Mesendoderm (in vitro differentiated cells): Measurements from ENCODE around the gene ZSWIM3.

Source experiments
- DNase-seq: peaks from one replicate; pipeline ENCODE4 v3.0.0; 2013
- H2AK5ac ChIP-seq: 2 replicates; pipeline ENCODE4 v1.6.1; 2013; ENCODE audit warnings: low read length, inconsistent platforms
- H2BK120ac ChIP-seq: 2 replicates; pipeline ENCODE4 v1.6.1; 2013; ENCODE audit warnings: low read depth, mild to moderate bottlenecking, low read length, moderate library complexity, mixed read lengths
- H2BK15ac ChIP-seq: replicated peaks from 2 replicates; pipeline ENCODE4 v1.6.1; 2013; ENCODE audit warnings: low read depth, mild to moderate bottlenecking, moderate library complexity
- H2BK5ac ChIP-seq: 2 replicates; pipeline ENCODE4 v1.6.1; 2013; ENCODE audit warnings: low read length, inconsistent platforms
- H3K18ac ChIP-seq: 2 replicates; pipeline ENCODE4 v1.6.1; 2013; ENCODE audit warnings: mild to moderate bottlenecking, low read length, mixed read lengths
- H3K23ac ChIP-seq: one replicate; pipeline ENCODE4 v1.6.1; 2013; ENCODE audit warnings: low read length
- H3K27ac ChIP-seq: 2 replicates; pipeline ENCODE4 v1.5.1; 2013; ENCODE audit warnings: low read depth, mild to moderate bottlenecking, inconsistent platforms, low read length, moderate library complexity
- H3K27me3 ChIP-seq: 2 replicates; pipeline ENCODE4 v1.6.1; 2013; ENCODE audit warnings: low read length, control low read depth, mild to moderate bottlenecking, inconsistent platforms; ENCODE audit not compliant: insufficient read depth, poor library complexity
- H3K36me3 ChIP-seq: 2 replicates; pipeline ENCODE4 v1.6.1; 2013; ENCODE audit warnings: low read length, inconsistent platforms; ENCODE audit not compliant: control insufficient read depth, insufficient read depth
- H3K4ac ChIP-seq: one replicate; pipeline ENCODE4 v1.6.1; 2013; ENCODE audit warnings: low read depth, mild to moderate bottlenecking, low read length, moderate library complexity
- H3K4me1 ChIP-seq: 2 replicates; pipeline ENCODE4 v1.6.1; 2013; ENCODE audit warnings: low read depth, low read length, inconsistent platforms; ENCODE audit not compliant: control insufficient read depth
- H3K4me2 ChIP-seq: 2 replicates; pipeline ENCODE4 v1.6.1; 2013; ENCODE audit warnings: low read length
- H3K4me3 ChIP-seq: 2 replicates; pipeline ENCODE4 v1.5.1; 2013; ENCODE audit warnings: mild to moderate bottlenecking, low read length
- H3K56ac ChIP-seq: one replicate; pipeline ENCODE4 v1.6.1; 2013; ENCODE audit warnings: low read length
- H3K79me1 ChIP-seq: 2 replicates; pipeline ENCODE4 v1.6.1; 2013; ENCODE audit warnings: low read length, inconsistent platforms
- H3K79me2 ChIP-seq: 2 replicates; pipeline ENCODE4 v1.6.1; 2013; ENCODE audit warnings: mild to moderate bottlenecking, low read length; ENCODE audit not compliant: control insufficient read depth, insufficient read depth
- H3K9ac ChIP-seq: 2 replicates; pipeline ENCODE4 v1.6.1; 2013; ENCODE audit warnings: low read length, inconsistent platforms
- H4K5ac ChIP-seq: one replicate; pipeline ENCODE4 v1.6.1; 2013; ENCODE audit warnings: low read length
- H4K8ac ChIP-seq: one replicate; pipeline ENCODE4 v1.6.1; 2013; ENCODE audit warnings: low read depth, mild to moderate bottlenecking, control low read depth, low read length, moderate library complexity
- WGBS: extraction: QIAGEN DNeasy Blood & Tissue Kit; methylation state at CpG from one replicate; pipeline ENCODE4 v1.1.7; 2013; ENCODE audit warnings: low lambda C conversion rate, missing lambda C conversion rate; ENCODE audit not compliant: insufficient coverage; ENCODE audit errors: extremely low coverage; 5-methylcytosine and 5-hydroxymethylcytosine counted together

ZSWIM3 gene

DNA sequence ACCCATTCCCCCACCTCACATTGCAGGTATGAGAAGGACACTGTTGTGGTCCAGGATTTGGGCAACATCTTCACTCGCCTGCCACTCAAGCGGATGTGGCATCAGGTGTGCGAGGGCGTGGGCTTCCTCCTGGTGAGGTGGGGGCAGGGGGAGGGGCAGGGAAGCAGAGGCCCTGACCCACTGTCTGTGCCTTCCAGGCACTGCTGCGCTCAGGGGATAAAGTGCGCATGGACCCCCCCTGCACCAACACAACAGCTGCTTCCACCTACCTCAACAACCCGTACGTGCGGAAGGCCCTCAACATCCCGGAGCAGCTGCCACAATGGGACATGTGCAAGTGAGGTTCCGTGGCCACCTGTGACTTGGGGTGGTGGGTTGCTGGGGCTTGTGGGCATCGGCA, 37.4 kb downstream of the ZSWIM3 start:
- H3K4ac ChIP-seq, result no peak overlapping the region
- no peak overlapping the region for H2BK120ac ChIP-seq
- no peak overlapping the region for H4K5ac ChIP-seq
- no peak overlapping the region for H3K27ac ChIP-seq
- no peak overlapping the region for H4K8ac ChIP-seq
- no peak overlapping the region for H2BK15ac ChIP-seq
- no peaks in the 10 kb centered on the region for H3K27me3 ChIP-seq
- DNase-seq, result no peak
- H3K4me3 ChIP-seq, result no peak overlapping the region
- no peak overlapping the region for H3K23ac ChIP-seq
- WGBS, result no CpG with 5 or more reads among the region's 12 CpGs
- H3K4me1 ChIP-seq, result no peaks in the 10 kb centered on the region
- no peak overlapping the region for H3K9ac ChIP-seq
- no peaks in the 10 kb centered on the region for H3K79me1 ChIP-seq
- H3K56ac ChIP-seq, result no peak overlapping the region
- no peak overlapping the region for H2BK5ac ChIP-seq
- no peak overlapping the region for H3K18ac ChIP-seq
- no peaks in the 10 kb centered on the region for H3K79me2 ChIP-seq
- peaks cover 2% of the 10 kb centered on the region for H3K36me3 ChIP-seq
- no peak overlapping the region for H3K4me2 ChIP-seq
- no peak overlapping the region for H2AK5ac ChIP-seq

DNA sequence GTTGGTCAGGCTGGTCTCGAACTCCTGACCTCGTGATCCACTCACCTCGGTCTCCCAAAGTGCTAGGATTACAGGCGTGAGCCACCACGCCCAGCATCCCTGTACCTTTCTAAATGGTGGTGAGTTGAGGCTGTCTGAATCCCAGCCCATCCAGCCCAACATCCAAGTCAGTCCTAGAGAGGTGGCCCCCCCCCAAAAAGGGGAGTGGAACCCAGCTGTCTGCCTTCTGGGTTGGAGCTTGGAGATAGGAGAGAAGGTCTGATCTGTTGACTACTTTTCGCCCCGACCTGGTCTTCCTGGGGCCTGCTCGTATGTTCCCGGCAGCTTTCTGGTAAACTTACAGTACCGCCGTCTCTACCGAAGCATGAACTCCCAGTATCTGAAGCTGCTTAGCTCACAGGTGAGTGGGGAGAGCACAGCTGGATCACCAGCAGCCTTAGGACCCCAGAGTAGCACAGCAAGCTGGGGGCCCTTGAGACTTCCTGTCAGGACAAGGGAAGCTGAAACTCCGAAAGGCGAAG, 39.3 kb downstream of the ZSWIM3 start:
- H3K56ac ChIP-seq, result no peak overlapping the region
- H3K23ac ChIP-seq, result no peak overlapping the region
- WGBS, result no CpG with 5 or more reads among the region's 14 CpGs
- no peak overlapping the region for H2BK5ac ChIP-seq
- H3K4me2 ChIP-seq, result no peak overlapping the region
- H3K27me3 ChIP-seq, result no peaks in the 10 kb centered on the region
- no peaks in the 10 kb centered on the region for H3K79me2 ChIP-seq
- no peak overlapping the region for H4K8ac ChIP-seq
- H2AK5ac ChIP-seq, result no peak overlapping the region
- H3K36me3 ChIP-seq, result peaks cover 4% of the 10 kb centered on the region
- H3K4me3 ChIP-seq, result no peak overlapping the region
- no peak overlapping the region for H3K18ac ChIP-seq
- H2BK120ac ChIP-seq, result no peak overlapping the region
- no peak overlapping the region for H2BK15ac ChIP-seq
- H3K4me1 ChIP-seq, result no peaks in the 10 kb centered on the region
- no peak overlapping the region for H3K27ac ChIP-seq
- H4K5ac ChIP-seq, result no peak overlapping the region
- no peak overlapping the region for H3K9ac ChIP-seq
- no peaks in the 10 kb centered on the region for H3K79me1 ChIP-seq
- H3K4ac ChIP-seq, result no peak overlapping the region
- no peak for DNase-seq

DNA sequence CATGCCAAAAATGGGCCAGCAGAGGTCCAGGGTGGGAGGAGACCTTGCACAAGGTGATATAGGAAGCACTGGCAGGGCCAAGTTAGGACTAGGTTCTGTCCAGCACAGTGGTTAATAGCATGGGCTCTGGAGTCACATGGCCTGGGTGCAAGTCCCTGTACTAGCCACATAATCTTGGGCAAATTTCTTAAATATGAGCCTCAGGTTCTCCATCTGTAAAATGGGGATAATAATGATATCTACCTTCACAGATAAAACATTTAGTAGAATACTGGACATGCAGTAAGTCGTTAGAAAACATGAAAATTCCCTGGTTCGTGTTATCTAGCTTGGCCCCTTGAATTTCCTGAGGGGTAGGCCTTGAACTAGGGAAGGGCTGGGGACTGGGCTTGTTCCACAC, 39.9 kb downstream of the ZSWIM3 start:
- Histone ChIP-seq H3K4me3 (no peak overlapping the region), H2BK15ac (no peak overlapping the region), H3K18ac (no peak overlapping the region), H3K79me2 (no peaks in the 10 kb centered on the region), H4K5ac (no peak overlapping the region), H3K36me3 (peaks cover 7% of the 10 kb centered on the region), H3K56ac (no peak overlapping the region), H2AK5ac (no peak overlapping the region), H3K27me3 (no peaks in the 10 kb centered on the region), H3K4me1 (no peaks in the 10 kb centered on the region), H2BK5ac (no peak overlapping the region), H2BK120ac (no peak overlapping the region), H3K23ac (no peak overlapping the region), H3K79me1 (no peaks in the 10 kb centered on the region), H3K4ac (no peak overlapping the region), H3K27ac (no peak overlapping the region), H3K9ac (no peak overlapping the region), H3K4me2 (no peak overlapping the region), H4K8ac (no peak overlapping the region)
- DNase-seq, result no peak
- no CpG with 5 or more reads among the region's 2 CpGs for WGBS

DNA sequence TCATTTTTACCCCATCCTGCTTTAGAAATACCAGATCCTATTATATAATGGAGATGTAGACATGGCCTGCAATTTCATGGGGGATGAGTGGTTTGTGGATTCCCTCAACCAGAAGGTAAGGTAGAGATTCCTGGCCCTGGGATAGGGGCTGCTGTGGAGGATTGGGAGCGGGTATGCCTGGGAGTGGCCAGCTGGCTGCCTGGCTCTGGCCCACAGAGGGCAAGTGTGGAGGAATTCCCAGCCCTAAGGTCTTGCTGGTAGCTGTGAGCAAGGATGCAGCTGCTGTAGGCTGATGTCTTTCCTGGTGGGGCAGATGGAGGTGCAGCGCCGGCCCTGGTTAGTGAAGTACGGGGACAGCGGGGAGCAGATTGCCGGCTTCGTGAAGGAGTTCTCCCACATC, 40.3 kb downstream of the ZSWIM3 start:
- Histone ChIP-seq H3K56ac (no peak overlapping the region), H4K8ac (no peak overlapping the region), H2BK15ac (no peak overlapping the region), H3K4me1 (no peaks in the 10 kb centered on the region), H3K27ac (no peak overlapping the region), H3K79me2 (no peaks in the 10 kb centered on the region), H2AK5ac (no peak overlapping the region), H3K27me3 (no peaks in the 10 kb centered on the region), H3K79me1 (no peaks in the 10 kb centered on the region), H3K4me3 (no peak overlapping the region), H3K4me2 (no peak overlapping the region), H3K18ac (no peak overlapping the region), H3K4ac (no peak overlapping the region), H3K36me3 (peaks cover 11% of the 10 kb centered on the region), H4K5ac (no peak overlapping the region), H2BK5ac (no peak overlapping the region), H3K9ac (no peak overlapping the region), H2BK120ac (no peak overlapping the region), H3K23ac (no peak overlapping the region)
- DNase-seq, result no peak
- WGBS, result no CpG with 5 or more reads among the region's 7 CpGs

DNA sequence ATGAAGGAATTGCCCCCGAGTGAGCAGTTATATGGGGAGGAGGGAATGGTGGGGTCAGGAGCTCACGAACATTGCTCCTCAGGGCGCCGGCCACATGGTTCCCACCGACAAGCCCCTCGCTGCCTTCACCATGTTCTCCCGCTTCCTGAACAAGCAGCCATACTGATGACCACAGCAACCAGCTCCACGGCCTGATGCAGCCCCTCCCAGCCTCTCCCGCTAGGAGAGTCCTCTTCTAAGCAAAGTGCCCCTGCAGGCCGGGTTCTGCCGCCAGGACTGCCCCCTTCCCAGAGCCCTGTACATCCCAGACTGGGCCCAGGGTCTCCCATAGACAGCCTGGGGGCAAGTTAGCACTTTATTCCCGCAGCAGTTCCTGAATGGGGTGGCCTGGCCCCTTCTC, 40.9 kb downstream of the ZSWIM3 start:
- Histone ChIP-seq H3K27ac (no peak overlapping the region), H3K18ac (no peak overlapping the region), H3K4ac (no peak overlapping the region), H3K79me2 (no peaks in the 10 kb centered on the region), H2AK5ac (no peak overlapping the region), H3K36me3 (peaks cover 11% of the 10 kb centered on the region), H3K27me3 (no peaks in the 10 kb centered on the region), H3K79me1 (no peaks in the 10 kb centered on the region), H3K4me3 (no peak overlapping the region), H3K4me1 (no peaks in the 10 kb centered on the region), H3K56ac (no peak overlapping the region), H2BK15ac (no peak overlapping the region), H3K23ac (no peak overlapping the region), H3K4me2 (no peak overlapping the region), H3K9ac (no peak overlapping the region), H4K8ac (no peak overlapping the region), H4K5ac (no peak overlapping the region), H2BK5ac (no peak overlapping the region), H2BK120ac (no peak overlapping the region)
- DNase-seq, result no peak
- WGBS, result no CpG with 5 or more reads among the region's 12 CpGs

DNA sequence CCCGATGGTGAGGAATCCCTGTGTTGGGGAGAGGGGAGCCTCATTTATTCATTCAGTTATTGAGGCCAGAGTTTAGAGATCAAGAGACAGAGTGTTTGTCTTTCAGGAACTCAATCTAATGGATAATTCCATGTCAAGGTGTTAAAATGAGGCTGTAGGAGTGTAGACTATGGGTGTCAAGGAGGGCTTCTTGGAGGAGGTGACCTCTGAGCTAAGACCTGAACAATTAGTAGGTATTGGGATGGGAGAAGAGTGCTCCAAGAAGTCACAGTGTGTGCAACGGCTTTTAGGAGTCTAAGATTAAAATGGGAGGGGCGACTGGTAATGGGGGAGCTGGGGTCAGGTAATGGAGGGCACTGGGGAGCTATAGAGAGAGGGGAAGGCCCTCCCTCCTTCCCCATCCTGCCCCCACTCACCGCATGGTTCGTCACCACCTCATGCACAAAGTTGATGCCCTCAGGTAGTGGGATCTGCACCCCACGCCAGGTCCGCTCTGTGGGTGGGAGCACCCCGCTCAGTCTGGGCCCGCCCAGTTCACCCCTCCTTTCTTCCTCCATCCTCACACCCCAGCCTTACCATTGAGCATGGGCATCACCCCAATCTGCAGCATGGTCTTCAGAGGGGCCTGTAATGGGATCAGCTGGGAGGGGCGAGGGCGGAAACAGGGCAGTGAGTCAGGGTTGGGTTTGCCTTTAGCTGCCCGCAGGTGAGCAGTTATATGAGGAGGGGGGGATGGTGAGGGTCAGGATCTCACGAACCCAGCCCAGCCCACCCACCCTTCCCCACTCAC, 41.8 kb downstream of the ZSWIM3 start:
- Histone ChIP-seq H3K4me3 (no peak overlapping the region), H2BK120ac (no peak overlapping the region), H3K9ac (no peak overlapping the region), H4K5ac (no peak overlapping the region), H3K23ac (no peak overlapping the region), H3K36me3 (peaks cover 11% of the 10 kb centered on the region), H3K27me3 (no peaks in the 10 kb centered on the region), H2AK5ac (no peak overlapping the region), H3K79me2 (no peaks in the 10 kb centered on the region), H3K79me1 (no peaks in the 10 kb centered on the region), H3K4ac (no peak overlapping the region), H2BK5ac (no peak overlapping the region), H4K8ac (no peak overlapping the region), H3K18ac (no peak overlapping the region), H3K56ac (no peak overlapping the region), H2BK15ac (no peak overlapping the region), H3K4me1 (no peaks in the 10 kb centered on the region), H3K27ac (no peak overlapping the region), H3K4me2 (no peak overlapping the region)
- no CpG with 5 or more reads among the region's 13 CpGs for WGBS
- DNase-seq, result no peak
